OCI-LY7 (cell line): ENCODE data around the gene HACD1. TPM values are rescaled to one million over a fixed set of nuclear protein-coding genes. Genes with fewer than 3 reads are reported as not detected.

Experiments used
- BruUV-seq: library from RNA; stranded (reverse); fragments of 400-500 nt; replicated peaks from 2 replicates; lab custom pipeline; 2021; lab: Mats Ljungman, UMichigan
- CTCF ChIA-PET: fragments of 300-600 bp; sonication (Branson Sonifier 250); formaldehyde crosslinking; loops from one replicate; lab custom pipeline; 2022; ENCODE audit warnings: antibody characterized with exemption; ENCODE audit not compliant: unreplicated experiment; lab: Charles Lee
- POLR2A ChIA-PET: fragments of 300-600 bp; sonication (Branson Sonifier 250); formaldehyde crosslinking; loops from one replicate; lab custom pipeline; 2022; ENCODE audit warnings: antibody characterized with exemption; lab: Charles Lee
- DNase-seq: peaks from one replicate; pipeline ENCODE4 v3.0.0-alpha.2; 2015; ENCODE audit warnings: low spot score
- H2AFZ ChIP-seq: fragments of 200-600 bp; sonication (generic), shearing (Covaris generic); 2 replicates; pipeline ENCODE4 v1.6.1; 2014; ENCODE audit warnings: mild to moderate bottlenecking, antibody characterized with exemption, low read length, moderate library complexity
- H3K27ac ChIP-seq: fragments of 200-600 bp; sonication (generic); 2 replicates; pipeline ENCODE4 v1.5.1; 2014; ENCODE audit warnings: mixed run types, low read depth, mild to moderate bottlenecking, moderate library complexity, low read length, inconsistent platforms; ENCODE audit not compliant: poor library complexity, severe bottlenecking
- H3K36me3 ChIP-seq: fragments of 200-600 bp; sonication (generic); 2 replicates; pipeline ENCODE4 v1.6.1; 2014; ENCODE audit warnings: mild to moderate bottlenecking, antibody characterized with exemption, low read length, moderate library complexity, mixed read lengths; ENCODE audit not compliant: insufficient read depth
- H3K4me1 ChIP-seq: fragments of 200-600 bp; sonication (generic); 2 replicates; pipeline ENCODE4 v1.5.1; 2014; ENCODE audit warnings: mild to moderate bottlenecking, low read length; ENCODE audit not compliant: insufficient read depth, poor library complexity, severe bottlenecking
- H3K4me2 ChIP-seq: fragments of 200-600 bp; sonication (generic); 2 replicates; pipeline ENCODE4 v1.6.1; 2014; ENCODE audit warnings: mild to moderate bottlenecking, low read length
- H3K4me3 ChIP-seq: fragments of 200-600 bp; sonication (generic); 2 replicates; pipeline ENCODE4 v1.5.1; 2014; ENCODE audit warnings: mild to moderate bottlenecking, low read depth, low read length; ENCODE audit not compliant: poor library complexity, severe bottlenecking
- H3K79me2 ChIP-seq: fragments of 200-600 bp; sonication (generic); 2 replicates; pipeline ENCODE4 v1.6.1; 2016; ENCODE audit warnings: low read depth, mild to moderate bottlenecking, low read length, moderate library complexity, mixed read lengths; ENCODE audit not compliant: insufficient read depth
- H3K9me2 ChIP-seq: fragments of 200-600 bp; sonication (generic); 2 replicates; pipeline ENCODE4 v1.6.1; 2016; ENCODE audit warnings: mild to moderate bottlenecking, low read length, mixed read lengths; ENCODE audit not compliant: insufficient read depth
- H3K9me3 ChIP-seq: fragments of 200-600 bp; sonication (generic); 2 replicates; pipeline ENCODE4 v1.6.1; 2014; ENCODE audit warnings: mild to moderate bottlenecking, mixed run types, low read length, mixed read lengths
- H4K20me1 ChIP-seq: fragments of 200-600 bp; sonication (generic); 2 replicates; pipeline ENCODE4 v1.6.1; 2014; ENCODE audit warnings: mild to moderate bottlenecking, antibody characterized with exemption, low read length, moderate library complexity, mixed read lengths; ENCODE audit not compliant: insufficient read depth
- CTCF ChIP-seq: fragments of 200-600 bp; sonication (generic); conservative IDR thresholded peaks from 2 replicates; pipeline ENCODE4 v1.5.1; 2014; ENCODE audit warnings: mild to moderate bottlenecking, antibody characterized with exemption, low read length, moderate library complexity, mixed read lengths
- EZH2phosphoT487 ChIP-seq: fragments of 200-600 bp; sonication (generic); IDR thresholded peaks from 2 replicates; pipeline ENCODE4 v1.6.1; 2018; ENCODE audit warnings: low read depth, borderline replicate concordance, mild to moderate bottlenecking, mixed run types, antibody characterized with exemption, low read length, moderate library complexity, mixed read lengths
- intact Hi-C: fragments of 100-400 bp; cut with micrococcal nuclease; formaldehyde crosslinking; loops from one replicate; pipeline ENCODE4 v1.10.0; 2022; ENCODE audit not compliant: unreplicated experiment
- total RNA-seq, 2 experiments: library from RNA; depleted of rRNA in 1 of 2; stranded (reverse); fragments of >200 nt in 1 of 2; shearing (Covaris generic) in 1 of 2; gene quantifications; 2 replicates each; pipeline ENCODE4 v1.2.3, GENCODE V29; 2014 to 2022

Gene HACD1
- total RNA-seq, 2 experiments from 2014 or later: not detected

- peak overlapping the region; percentile 51; the same call in 1 of the 2 replicates for H2AFZ ChIP-seq
- no peaks in the 10 kb centered on the region for H3K9me2 ChIP-seq
- H3K4me1 ChIP-seq: peaks cover 29% of the 10 kb centered on the region
- peaks cover 4% of the 10 kb centered on the region; the same call in 1 of the 2 replicates for H4K20me1 ChIP-seq
- peak overlapping the region; percentile 78 for H3K27ac ChIP-seq
- intact Hi-C loops: loop anchor here (5.0 to 10.0 kb wide), 2 partner anchors 1008 to 1780 kb away; partner anchors contain the start of genes MINDY3 and NSUN6
- peak overlapping the region; percentile 86 for H3K4me3 ChIP-seq
- H3K79me2 ChIP-seq: peaks cover 80% of the 10 kb centered on the region
- peaks cover 28% of the 10 kb centered on the region for H3K36me3 ChIP-seq
- H3K4me2 ChIP-seq: peak overlapping the region; percentile 91
- CTCF ChIA-PET: interaction anchor here (0.9 kb wide), 1 partner anchor 93 kb away, joined by 3 read pairs; no protein-coding TSS in a partner anchor
- POLR2A ChIA-PET: interaction anchor here (0.9 to 2.2 kb wide), 8 partner anchors 8 to 827 kb away, joined by 3 to 12 read pairs (median 4); partner anchors contain the start of gene RSU1
- TF ChIP-seq EZH2phosphoT487 (no peak), CTCF (no peak)
- DNase-seq: no peak
- H3K9me3 ChIP-seq: peaks cover 5% of the 10 kb centered on the region; the same call in 1 of the 2 replicates
- BruUV-seq: no TSS peak
Measured at GRCh38 chr10:17644485-17644943, 27.3 kb upstream of the HACD1 start.

DNA sequence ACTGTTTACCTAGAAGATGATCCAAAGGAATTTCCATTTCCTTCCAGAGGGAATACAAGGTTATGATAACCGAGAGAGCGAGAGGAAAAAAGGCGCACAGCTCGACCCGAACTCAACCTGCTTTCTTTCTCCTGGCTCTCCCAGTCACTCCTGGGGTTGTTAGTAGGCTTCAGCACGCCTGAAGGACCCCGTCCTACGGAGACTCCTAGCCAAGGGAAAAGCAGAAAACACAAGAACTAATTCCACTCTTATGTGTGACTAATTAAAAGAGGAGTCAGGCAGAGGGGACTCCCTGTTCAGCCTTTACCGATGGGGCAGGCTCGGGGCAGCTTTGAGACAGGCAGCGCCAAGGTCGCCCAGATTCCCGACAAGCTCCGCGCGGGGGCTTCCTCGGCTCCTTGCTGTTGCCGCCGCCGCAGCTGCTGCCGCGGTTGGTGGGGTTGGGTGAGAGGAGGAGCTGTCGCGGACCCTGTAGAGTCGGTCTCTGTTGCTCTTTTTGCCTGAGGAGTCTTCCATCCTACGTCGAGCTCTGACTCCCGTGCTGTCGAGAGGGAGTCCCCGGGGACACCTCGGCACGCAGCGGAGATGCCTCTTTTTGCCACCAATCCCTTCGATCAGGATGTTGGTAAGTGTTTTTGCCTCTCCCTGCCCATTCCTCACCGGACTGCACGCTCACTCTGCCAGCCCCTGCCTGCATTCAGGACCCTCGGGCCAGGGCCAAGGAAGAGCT, 26.7 kb upstream of the HACD1 start, which contains the start of gene STAM:
STAM (plus strand) TSS at position 397 of the 730 bp plus-strand sequence; CDS start at position 586, 189 bp downstream.
- H3K27ac ChIP-seq: peak within 1 kb of the TSS; percentile 78
- H2AFZ ChIP-seq: peak within 1 kb of the TSS; percentile 51
- peaks cover 26% of the 10 kb centered on the region for H3K36me3 ChIP-seq
- H3K4me1 ChIP-seq: peaks cover 29% of the 10 kb centered on the region
- ChIA-PET POLR2A (interaction anchor here (0.8 to 2.2 kb wide), 9 partner anchors 9 to 827 kb away, joined by 3 to 12 read pairs (median 4); partner anchors contain the start of gene RSU1), CTCF (interaction anchor here (0.9 kb wide), 1 partner anchor 93 kb away, joined by 3 read pairs; no protein-coding TSS in a partner anchor)
- peaks cover 74% of the 10 kb centered on the region for H3K79me2 ChIP-seq
- peaks cover 4% of the 10 kb centered on the region; the same call in 1 of the 2 replicates for H4K20me1 ChIP-seq
- H3K4me3 ChIP-seq: peak within 1 kb of the TSS; percentile 86
- no peaks in the 10 kb centered on the region for H3K9me2 ChIP-seq
- BruUV-seq: no TSS peak
- peaks cover 5% of the 10 kb centered on the region; the same call in 1 of the 2 replicates for H3K9me3 ChIP-seq
- H3K4me2 ChIP-seq: peak within 1 kb of the TSS; percentile 91
- peak; percentile 94 for DNase-seq
- TF ChIP-seq CTCF: no peak; the same call in 1 of the 2 replicates
- intact Hi-C loops: loop anchor here (5.0 to 10.0 kb wide), 2 partner anchors 1008 to 1779 kb away; partner anchors contain the start of genes MINDY3 and NSUN6
